SK-N-SH treated with all-trans-retinoic acid at 6 μM for 48 hours (cell line): ENCODE results near the gene B3GNT3.

Source experiments
- ARNTL ChIP-seq: fragments of 450-650 bp; formaldehyde crosslinking; IDR thresholded peaks from 2 replicates; pipeline ENCODE4 v1.5.0; 2020; ENCODE audit warnings: low read depth, mild to moderate bottlenecking, moderate library complexity, borderline replicate concordance
- BACH2 ChIP-seq: fragments of 250-450 bp; sonication (Bioruptor Pico); IDR thresholded peaks from 2 replicates; pipeline ENCODE4 v1.9.0; 2021; ENCODE audit warnings: mild to moderate bottlenecking, borderline replicate concordance
- ESRRG ChIP-seq: fragments of 250-450 bp; sonication (Bioruptor Pico); IDR thresholded peaks from 2 replicates; pipeline ENCODE4 v1.6.1; 2021; ENCODE audit warnings: mild to moderate bottlenecking
- PPARA ChIP-seq: fragments of 250-450 bp; sonication (Bioruptor Pico); IDR thresholded peaks from 2 replicates; pipeline ENCODE4 v1.5.0; 2020; ENCODE audit warnings: mild to moderate bottlenecking, borderline replicate concordance
- RARB ChIP-seq: fragments of 250-450 bp; sonication (Bioruptor Pico); IDR thresholded peaks from 2 replicates; pipeline ENCODE4 v1.8.0; 2021; ENCODE audit warnings: mild to moderate bottlenecking, moderate library complexity
- TCF4 ChIP-seq: fragments of 250-450 bp; sonication (Bioruptor Pico); IDR thresholded peaks from 2 replicates; pipeline ENCODE4 v1.8.0; 2021; ENCODE audit warnings: mild to moderate bottlenecking, moderate library complexity, borderline replicate concordance
- ZFP3 ChIP-seq: fragments of 250-450 bp; sonication (Bioruptor Pico); IDR thresholded peaks from 2 replicates; pipeline ENCODE4 v1.5.0; 2020; ENCODE audit warnings: mild to moderate bottlenecking, moderate library complexity
- ZNF565 ChIP-seq: fragments of 450-650 bp; formaldehyde crosslinking; conservative IDR thresholded peaks from 2 replicates; pipeline ENCODE4 v1.5.0; 2020; ENCODE audit warnings: low read depth, mild to moderate bottlenecking, moderate library complexity
- ZNF8 ChIP-seq: fragments of 450-650 bp; formaldehyde crosslinking; IDR thresholded peaks from 2 replicates; pipeline ENCODE4 v1.5.0; 2020; ENCODE audit warnings: mild to moderate bottlenecking, moderate library complexity
- TF ChIP-seq, protein P1 (sequence below): fragments of 250-450 bp; sonication (Bioruptor Pico); IDR thresholded peaks from 2 replicates; pipeline ENCODE4 v1.5.1; 2021; ENCODE audit warnings: mild to moderate bottlenecking, moderate library complexity
- TF ChIP-seq, protein P2 (sequence below): fragments of 250-450 bp; sonication (Bioruptor Pico); IDR thresholded peaks from 2 replicates; pipeline ENCODE4 v1.5.1; 2020; ENCODE audit warnings: low read depth, mild to moderate bottlenecking, moderate library complexity
- TF ChIP-seq, protein P3 (sequence below): fragments of 250-450 bp; sonication (Bioruptor Pico); IDR thresholded peaks from 2 replicates; pipeline ENCODE4 v1.8.0; 2021; ENCODE audit warnings: low read depth, mild to moderate bottlenecking, moderate library complexity, borderline replicate concordance

DNA sequence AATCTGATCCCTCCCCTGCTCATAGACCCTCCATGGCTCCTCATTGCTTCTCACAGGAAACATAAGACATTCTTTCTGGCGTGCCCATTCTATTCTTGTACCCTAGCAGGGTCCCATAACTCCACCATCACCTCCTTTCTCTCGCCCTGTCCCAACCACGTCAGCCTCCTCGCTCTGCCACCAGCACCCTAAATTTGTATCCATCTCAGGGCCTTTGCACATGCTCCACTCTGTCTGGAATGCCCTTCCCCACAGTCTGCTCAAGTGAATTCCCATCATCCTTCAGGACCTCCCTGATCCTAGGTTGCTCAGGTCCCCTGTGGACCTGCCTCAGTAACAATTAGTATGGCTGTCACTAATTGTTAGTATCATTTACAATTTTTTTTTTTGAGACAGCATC is 10.5 kb downstream of the B3GNT3 start:
- TF ChIP-seq PPARA (CRISPR knock-in tag) (no peak), RARB (no peak), ARNTL (no peak), BACH2 (no peak), ZNF8 (CRISPR knock-in tag) (no peak), ZFP3 (CRISPR knock-in tag) (no peak), TCF4 (CRISPR knock-in tag) (no peak), ESRRG (CRISPR knock-in tag) (no peak), ZNF565 (no peak)
- TF ChIP-seq, protein P1, sequence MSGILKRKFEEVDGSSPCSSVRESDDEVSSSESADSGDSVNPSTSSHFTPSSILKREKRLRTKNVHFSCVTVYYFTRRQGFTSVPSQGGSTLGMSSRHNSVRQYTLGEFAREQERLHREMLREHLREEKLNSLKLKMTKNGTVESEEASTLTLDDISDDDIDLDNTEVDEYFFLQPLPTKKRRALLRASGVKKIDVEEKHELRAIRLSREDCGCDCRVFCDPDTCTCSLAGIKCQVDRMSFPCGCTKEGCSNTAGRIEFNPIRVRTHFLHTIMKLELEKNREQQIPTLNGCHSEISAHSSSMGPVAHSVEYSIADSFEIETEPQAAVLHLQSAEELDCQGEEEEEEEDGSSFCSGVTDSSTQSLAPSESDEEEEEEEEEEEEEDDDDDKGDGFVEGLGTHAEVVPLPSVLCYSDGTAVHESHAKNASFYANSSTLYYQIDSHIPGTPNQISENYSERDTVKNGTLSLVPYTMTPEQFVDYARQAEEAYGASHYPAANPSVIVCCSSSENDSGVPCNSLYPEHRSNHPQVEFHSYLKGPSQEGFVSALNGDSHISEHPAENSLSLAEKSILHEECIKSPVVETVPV = no peak
- TF ChIP-seq, protein P2, sequence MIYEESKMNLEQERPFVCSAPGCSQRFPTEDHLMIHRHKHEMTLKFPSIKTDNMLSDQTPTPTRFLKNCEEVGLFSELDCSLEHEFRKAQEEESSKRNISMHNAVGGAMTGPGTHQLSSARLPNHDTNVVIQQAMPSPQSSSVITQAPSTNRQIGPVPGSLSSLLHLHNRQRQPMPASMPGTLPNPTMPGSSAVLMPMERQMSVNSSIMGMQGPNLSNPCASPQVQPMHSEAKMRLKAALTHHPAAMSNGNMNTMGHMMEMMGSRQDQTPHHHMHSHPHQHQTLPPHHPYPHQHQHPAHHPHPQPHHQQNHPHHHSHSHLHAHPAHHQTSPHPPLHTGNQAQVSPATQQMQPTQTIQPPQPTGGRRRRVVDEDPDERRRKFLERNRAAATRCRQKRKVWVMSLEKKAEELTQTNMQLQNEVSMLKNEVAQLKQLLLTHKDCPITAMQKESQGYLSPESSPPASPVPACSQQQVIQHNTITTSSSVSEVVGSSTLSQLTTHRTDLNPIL (CRISPR knock-in tag) = no peak
- TF ChIP-seq, protein P3, sequence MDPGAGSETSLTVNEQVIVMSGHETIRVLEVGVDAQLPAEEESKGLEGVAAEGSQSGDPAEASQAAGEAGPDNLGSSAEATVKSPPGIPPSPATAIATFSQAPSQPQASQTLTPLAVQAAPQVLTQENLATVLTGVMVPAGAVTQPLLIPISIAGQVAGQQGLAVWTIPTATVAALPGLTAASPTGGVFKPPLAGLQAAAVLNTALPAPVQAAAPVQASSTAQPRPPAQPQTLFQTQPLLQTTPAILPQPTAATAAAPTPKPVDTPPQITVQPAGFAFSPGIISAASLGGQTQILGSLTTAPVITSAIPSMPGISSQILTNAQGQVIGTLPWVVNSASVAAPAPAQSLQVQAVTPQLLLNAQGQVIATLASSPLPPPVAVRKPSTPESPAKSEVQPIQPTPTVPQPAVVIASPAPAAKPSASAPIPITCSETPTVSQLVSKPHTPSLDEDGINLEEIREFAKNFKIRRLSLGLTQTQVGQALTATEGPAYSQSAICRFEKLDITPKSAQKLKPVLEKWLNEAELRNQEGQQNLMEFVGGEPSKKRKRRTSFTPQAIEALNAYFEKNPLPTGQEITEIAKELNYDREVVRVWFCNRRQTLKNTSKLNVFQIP (CRISPR knock-in tag) = no peak
